ENCODE results near the gene RASSF3. TPM values are rescaled to one million over a fixed set of nuclear protein-coding genes. Genes with fewer than 3 reads are reported as not detected.
"Not testable (repeated sequence)": the region's sequence is repeated elsewhere in the genome, so short reads cannot be mapped to it uniquely, and the experiment has no call there.

Gene RASSF3
- total RNA-seq, 1 experiment from 2014 or later, result 13.6 TPM

DNA sequence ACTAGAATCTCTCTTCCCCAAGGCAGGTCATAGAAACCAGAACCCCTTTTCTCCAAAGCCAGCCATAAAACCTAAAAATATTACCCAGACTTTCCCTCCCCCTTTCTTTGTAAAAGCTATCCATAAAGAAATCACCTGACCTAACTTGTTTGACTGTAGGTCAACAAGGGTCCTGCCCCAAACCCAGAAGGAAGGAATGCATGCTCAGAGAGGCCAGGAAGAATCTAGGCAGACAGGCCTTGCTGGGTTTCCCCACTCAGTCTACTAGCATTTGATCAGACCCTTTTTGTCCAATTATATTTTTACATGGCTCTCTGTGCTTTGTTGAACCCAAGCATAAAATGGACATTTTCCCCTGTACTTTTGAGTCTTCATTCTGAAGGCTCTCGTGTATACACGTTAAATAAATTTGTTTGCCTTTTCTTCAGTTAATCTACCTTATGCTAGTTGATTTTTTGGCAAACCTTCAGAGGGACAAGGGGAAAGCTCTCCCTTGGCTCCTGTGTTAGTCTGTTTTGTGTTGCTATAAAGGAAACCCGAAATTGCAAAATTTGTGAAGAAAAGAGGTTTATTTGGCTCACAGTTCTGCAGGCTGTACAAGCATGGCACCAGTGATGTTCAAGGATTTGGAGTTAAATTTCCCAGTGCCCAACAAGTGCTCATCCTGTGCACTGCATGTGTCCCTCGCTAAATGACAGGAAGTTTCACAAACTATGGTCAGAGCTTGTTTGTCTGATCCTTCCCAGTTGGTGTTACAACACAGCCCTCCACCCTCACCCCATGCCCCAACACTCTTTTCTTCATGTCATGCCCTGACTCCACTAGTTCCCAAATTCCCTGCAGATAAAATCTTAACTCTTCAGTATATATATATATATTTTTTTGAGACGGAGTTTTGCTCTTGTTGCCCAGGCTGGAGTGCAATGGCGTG is 14.2 kb upstream of the RASSF3 start:
- no peak for DNase-seq (ENCODE audit: low read depth)

GRCh38 chr12:64598831-64599230 is 11.5 kb upstream of the RASSF3 start:
- no peak for DNase-seq (ENCODE audit: low read depth)

- DNase-seq (ENCODE audit: low read depth), result no peak
Measured at GRCh38 chr12:64600164-64600561, 10.1 kb upstream of the RASSF3 start.

DNA sequence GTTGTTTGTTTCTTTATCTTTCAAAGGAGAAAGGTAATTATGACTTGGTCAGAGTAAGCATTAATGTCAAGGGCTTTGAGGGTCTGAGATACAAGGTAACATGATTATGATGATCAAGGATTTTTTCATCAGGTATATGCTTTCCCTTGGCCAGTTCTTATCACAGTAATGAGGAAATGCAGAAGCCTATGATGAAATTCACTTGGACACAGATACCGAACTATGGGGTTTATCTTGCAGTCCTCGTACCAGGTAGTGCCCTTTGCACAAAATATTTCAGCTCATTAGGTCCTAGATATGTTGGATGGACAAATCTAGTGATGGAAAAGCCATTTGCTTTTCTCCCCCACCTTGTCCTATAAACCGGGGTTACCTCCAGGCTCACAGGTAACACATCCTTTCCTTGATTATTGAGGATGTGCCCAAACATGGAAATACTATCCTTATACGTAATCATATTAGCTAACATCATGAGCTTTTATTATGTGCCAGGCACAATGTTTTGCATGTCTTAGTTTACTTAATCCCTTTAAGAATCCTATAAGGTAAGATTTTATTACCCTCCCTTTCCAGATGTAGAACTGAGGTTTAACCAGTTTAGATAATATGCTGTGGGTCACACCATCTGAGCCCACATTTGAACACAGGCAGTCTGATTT is 7.0 kb upstream of the RASSF3 start:
- DNase-seq (ENCODE audit: low read depth), result no peak

GRCh38 chr12:64608901-64609535 is 1.3 kb upstream of the RASSF3 start:
- peak; percentile 79 for DNase-seq (ENCODE audit: low read depth)

DNA sequence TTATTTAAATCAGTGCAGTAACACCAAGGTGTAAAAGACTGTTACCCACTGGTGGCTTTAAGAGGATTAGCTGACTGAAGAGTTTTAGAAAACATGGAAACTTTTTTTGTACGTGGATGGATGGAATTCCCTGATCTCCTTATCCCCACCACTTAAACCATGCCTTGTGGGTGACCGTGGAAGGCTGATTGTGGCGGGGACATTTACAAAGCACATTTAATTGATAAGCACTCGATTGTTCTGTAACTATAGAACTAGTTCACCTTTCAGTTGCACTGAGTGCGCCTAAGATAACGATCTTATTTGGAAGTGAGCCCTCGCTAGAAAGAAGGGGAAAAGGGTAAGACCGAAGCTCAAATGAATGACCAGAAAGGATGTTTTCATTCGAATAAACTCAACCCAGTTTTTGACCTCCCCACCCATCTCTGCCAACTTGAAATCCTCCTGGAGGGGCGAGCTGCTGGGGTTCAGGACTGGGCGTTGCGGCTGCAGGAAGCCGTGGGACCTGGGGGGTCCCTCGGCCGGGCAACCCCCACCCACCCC is 688 bp upstream of the RASSF3 start:
- DNase-seq (ENCODE audit: low read depth), result peak; percentile 35

GRCh38 chr12:64610660-64611340 is 505 bp downstream of the RASSF3 start:
- DNase-seq (ENCODE audit: low read depth), result peak; percentile 64

DNA sequence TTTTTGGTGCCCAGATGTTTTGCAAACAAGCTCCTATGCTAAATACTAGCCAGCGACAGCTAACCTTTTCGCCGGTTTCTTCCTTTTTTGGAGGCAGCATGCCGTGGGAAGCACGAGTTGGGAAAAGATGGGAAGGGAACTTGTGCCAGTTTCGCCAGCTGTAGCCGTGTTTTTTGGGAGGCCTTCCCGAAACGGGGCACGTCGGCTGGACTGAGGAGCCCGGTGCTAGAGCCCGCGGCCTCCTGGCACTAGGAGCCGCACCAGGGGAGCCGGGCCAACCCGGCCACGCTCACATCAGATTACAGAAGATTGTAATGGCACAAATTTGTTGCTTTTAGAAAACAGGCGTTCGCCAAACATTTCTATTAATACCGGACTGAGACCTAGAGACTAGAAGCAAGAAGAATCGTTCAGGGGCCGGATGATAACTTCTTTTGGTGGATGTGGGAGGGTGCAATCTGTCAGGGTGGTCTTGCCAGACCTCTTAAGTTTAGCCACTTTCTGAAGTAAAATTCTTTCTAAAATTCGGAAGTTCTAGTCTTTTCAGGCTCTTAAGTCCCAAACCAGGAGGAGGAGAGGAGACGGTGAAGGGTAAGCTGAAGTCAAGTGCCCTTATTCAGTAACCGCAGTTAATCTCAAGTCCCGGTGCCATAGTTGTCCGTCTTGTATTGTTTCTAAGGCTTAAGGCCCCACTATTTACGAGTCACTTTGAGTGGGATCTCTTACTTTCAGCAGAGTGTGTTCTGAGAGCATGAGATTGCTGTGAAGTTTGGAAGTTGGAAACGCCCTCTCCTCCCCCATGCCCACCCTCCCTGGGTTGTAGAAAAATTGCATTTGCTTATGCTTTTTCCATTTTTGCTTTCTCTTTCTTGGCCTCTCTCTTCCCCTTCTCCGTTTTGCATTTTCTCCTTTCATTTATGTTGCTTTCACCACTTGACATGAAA is 1.3 kb downstream of the RASSF3 start:
- peak; percentile 54 for DNase-seq (ENCODE audit: low read depth)

DNA sequence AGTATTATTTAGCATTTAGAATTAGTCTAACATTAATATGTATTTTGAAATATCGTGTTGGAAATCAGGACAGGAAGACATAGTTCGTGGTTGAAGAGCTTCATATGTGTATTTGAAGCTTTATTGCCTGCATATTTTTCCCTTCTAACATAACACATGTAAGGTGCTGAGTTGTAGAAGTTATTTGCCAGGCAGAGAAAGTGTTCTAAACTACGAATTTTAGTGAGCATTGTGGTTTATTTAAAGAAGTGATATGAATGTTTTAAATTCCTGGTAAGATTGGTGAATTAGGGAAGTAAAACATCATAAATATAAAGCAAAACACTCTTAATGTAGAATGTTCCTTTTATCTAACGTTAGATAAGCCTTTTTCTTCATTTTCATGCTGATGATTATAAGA is 2.5 kb downstream of the RASSF3 start:
- DNase-seq (ENCODE audit: low read depth), result no peak

- DNase-seq (ENCODE audit: low read depth), result not testable (repeated sequence)
Measured at GRCh38 chr12:64613775-64614398, 3.6 kb downstream of the RASSF3 start.

- peak; percentile 26 for DNase-seq (ENCODE audit: low read depth)
Measured at GRCh38 chr12:64616201-64616600, 5.9 kb downstream of the RASSF3 start.

DNA sequence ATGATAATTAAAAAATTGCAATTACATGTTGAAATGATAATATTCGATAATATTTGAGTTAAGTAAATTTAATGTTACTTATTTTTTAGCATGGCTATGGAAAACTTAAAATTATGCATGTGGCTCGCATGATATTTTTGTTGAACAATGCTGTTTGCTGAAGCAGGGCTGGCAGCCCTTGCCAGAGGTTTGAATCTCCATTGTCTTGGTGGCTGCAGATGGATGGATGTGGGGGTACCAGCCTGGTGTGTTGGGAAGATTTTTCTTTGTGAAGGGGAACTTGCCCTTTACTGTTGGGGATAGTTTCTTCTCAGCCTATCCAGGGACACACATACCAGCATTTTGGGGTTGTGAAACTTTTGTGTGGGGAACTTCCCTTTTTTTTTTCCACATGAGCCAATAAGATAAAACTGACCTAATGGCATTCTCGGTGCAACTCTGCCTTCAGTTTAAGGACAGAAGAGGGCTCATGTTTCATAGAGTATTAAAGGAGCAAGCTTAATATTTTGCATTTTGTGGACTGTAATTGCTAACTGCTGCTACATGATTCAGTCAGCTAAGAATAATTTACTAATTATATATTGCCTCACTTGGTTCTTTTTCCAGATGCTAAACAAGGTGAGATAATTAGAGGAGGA is 8.8 kb downstream of the RASSF3 start:
- DNase-seq (ENCODE audit: low read depth), result peak; percentile 40

- DNase-seq (ENCODE audit: low read depth), result peak; percentile 62
Measured at GRCh38 chr12:64621257-64621942, 11.1 kb downstream of the RASSF3 start.

DNA sequence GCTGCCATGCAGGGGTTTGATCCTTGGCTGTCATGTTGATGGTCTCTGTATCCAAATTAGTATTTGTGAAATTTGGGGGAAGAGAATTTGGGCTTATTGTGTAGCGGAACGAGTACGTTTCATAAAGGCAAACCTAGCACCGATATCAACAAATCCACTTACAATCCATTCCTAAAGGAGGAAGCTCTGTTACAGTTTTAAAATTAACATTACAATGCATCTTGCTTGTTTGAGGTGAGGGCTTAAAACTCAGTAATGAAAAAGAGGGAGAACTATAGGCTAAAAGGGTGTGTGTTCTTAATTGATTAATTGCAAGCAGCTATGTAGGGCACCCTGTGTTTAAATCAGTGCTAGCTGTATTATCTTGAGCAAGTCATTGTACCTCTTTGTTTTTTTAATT is 13.7 kb downstream of the RASSF3 start:
- DNase-seq (ENCODE audit: low read depth), result no peak

GRCh38 chr12:64625243-64626077 is 15.2 kb downstream of the RASSF3 start:
- peak; percentile 94 for DNase-seq (ENCODE audit: low read depth)

DNA sequence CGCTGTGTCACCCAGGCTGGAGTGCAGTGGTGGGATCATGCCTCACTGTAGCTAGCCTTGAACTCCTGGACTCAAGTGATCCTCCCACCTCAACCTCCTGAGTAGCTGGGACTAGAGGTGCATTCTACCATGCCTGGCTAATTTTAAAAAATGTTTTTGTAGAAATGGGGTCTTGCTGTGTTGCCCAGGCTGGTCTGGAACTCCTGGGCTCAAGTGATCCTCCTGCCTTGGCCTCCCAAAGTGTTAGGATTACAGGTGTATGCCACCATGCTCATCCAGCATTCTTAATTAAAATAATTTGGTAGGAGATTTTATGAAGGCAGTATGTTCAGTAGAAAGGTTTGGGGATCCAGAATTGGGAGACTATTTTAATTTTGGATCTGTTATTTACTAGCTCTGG is 16.3 kb downstream of the RASSF3 start:
- not testable (repeated sequence) for DNase-seq (ENCODE audit: low read depth)

DNA sequence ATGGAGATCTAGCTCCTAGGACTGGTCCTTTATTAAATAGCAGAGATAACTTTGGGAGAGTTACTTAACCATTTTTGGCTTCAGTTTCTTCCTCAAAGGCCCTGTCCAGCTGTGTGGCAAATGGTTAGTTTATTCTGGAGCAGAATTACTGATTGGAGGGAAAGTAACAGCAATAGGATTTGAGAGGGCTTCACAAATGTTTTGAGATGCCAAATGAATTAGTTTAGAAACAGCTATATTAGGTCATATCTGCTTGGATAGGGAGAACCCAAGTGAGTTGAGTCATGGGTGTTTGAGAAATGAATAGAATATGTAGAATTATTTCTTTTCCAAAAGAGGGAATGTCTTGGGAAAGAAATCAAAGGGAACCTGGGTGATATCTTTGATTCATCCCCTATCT is 17.5 kb downstream of the RASSF3 start:
- peak; percentile 33 for DNase-seq (ENCODE audit: low read depth)

- no peak for DNase-seq (ENCODE audit: low read depth)
Measured at GRCh38 chr12:64631197-64631596, 20.9 kb downstream of the RASSF3 start.
